Activated CD4-positive, alpha-beta memory T cell treated with anti-CD3 and anti-CD28 coated beads, Interleukin-2, amount 10 ng/mL, durations not matched to agents 7 days and 5 days (primary cell): Measurements from ENCODE around the gene INSM1. TPM values are rescaled to one million over a fixed set of nuclear protein-coding genes. Genes with fewer than 3 reads are reported as not detected.

Source experiments
- CTCF ChIA-PET: fragments of 350-600 bp; sonication (Branson Sonifier 250); formaldehyde crosslinking; loops from one replicate; lab custom pipeline; 2021; ENCODE audit warnings: antibody characterized with exemption, inconsistent platforms; lab: Charles Lee
- POLR2A ChIA-PET: fragments of 350-600 bp; sonication (Branson Sonifier 250); formaldehyde crosslinking; loops from one replicate; lab custom pipeline; 2021; ENCODE audit warnings: antibody characterized with exemption; lab: Charles Lee
- DNase-seq: peaks from one replicate; pipeline ENCODE4 v3.0.0-alpha.2; 2020
- H3K27ac Mint-ChIP-seq: one replicate; pipeline ENCODE4 v1.8.0; 2021; ENCODE audit warnings: mild to moderate bottlenecking, mixed read lengths
- H3K27me3 Mint-ChIP-seq: one replicate; pipeline ENCODE4 v1.8.0; 2021; ENCODE audit warnings: mixed read lengths
- H3K36me3 Mint-ChIP-seq: one replicate; pipeline ENCODE4 v1.8.0; 2021; ENCODE audit warnings: low read depth, mixed read lengths
- H3K4me1 Mint-ChIP-seq: one replicate; pipeline ENCODE4 v1.8.0; 2021; ENCODE audit warnings: mixed read lengths
- H3K4me3 Mint-ChIP-seq: one replicate; pipeline ENCODE4 v1.8.0; 2021; ENCODE audit warnings: mild to moderate bottlenecking, mixed read lengths
- H3K9me3 Mint-ChIP-seq: one replicate; pipeline ENCODE4 v1.8.0; 2021; ENCODE audit warnings: mixed read lengths
- total RNA-seq, 2 experiments: library from RNA; stranded (reverse); gene quantifications; one replicate each; pipeline ENCODE4 v1.2.3, GENCODE V29; 2021

The INSM1 gene
- total RNA-seq, 2 experiments from 2014 or later: not detected

DNA sequence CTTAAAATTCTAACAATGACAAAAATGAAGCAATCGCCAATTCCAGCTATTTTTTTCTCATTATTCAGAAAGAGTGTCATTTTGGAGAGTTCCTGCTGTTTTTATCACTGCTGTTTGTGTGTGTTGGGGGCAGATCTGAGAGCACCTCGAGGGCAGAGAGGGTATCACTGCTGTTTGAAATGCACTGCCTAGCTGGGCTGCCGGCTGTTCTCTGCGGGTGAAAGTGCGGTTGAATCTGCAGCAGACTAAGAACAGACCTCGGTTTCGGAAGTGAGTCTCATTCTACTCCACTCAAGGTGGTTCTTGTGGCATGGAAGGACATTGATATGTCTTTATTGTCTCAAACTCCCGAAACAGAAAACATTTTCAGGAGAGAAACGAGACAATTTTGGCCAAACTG, 18.3 kb downstream of the INSM1 start:
- ChIA-PET CTCF (no interaction called here), POLR2A (no interaction called here)
- no peak overlapping the region for H3K4me3 Mint-ChIP-seq
- H3K4me1 Mint-ChIP-seq: no peaks in the 10 kb centered on the region
- no peak for DNase-seq
- H3K27me3 Mint-ChIP-seq: no peaks in the 10 kb centered on the region
- no peaks in the 10 kb centered on the region for H3K9me3 Mint-ChIP-seq
- H3K36me3 Mint-ChIP-seq: no peaks in the 10 kb centered on the region
- H3K27ac Mint-ChIP-seq: no peak overlapping the region

DNA sequence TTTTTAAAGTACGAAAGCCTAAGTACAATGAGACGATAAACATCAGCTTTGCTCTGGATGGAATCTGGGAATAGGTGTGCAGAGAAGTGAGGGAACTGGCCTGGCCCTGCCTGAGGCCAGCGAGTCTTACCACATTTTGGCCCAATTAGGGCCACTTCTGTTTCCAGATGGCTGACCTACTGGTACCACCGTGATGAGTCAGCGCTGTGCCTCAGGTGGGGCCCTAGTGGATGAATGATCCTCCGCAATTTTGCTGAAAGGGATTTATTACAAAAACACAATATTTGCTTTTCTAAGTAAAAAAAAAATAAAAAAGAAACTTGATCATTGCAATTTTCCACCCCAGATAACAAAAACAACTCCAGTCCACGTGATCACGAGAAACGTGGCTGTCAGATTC, 22.5 kb downstream of the INSM1 start:
- Mint-ChIP-seq H3K36me3 (no peaks in the 10 kb centered on the region), H3K4me3 (no peak overlapping the region), H3K27ac (no peak overlapping the region), H3K27me3 (no peaks in the 10 kb centered on the region), H3K4me1 (no peaks in the 10 kb centered on the region), H3K9me3 (no peaks in the 10 kb centered on the region)
- no peak for DNase-seq
- ChIA-PET POLR2A (no interaction called here), CTCF (no interaction called here)

GRCh38 chr20:20391115-20391514, 23.2 kb downstream of the INSM1 start:
- no peak for DNase-seq
- H3K27ac Mint-ChIP-seq: no peak overlapping the region
- H3K27me3 Mint-ChIP-seq: no peaks in the 10 kb centered on the region
- POLR2A ChIA-PET: no interaction called here
- no peaks in the 10 kb centered on the region for H3K36me3 Mint-ChIP-seq
- H3K9me3 Mint-ChIP-seq: no peaks in the 10 kb centered on the region
- H3K4me3 Mint-ChIP-seq: no peak overlapping the region
- H3K4me1 Mint-ChIP-seq: no peaks in the 10 kb centered on the region
- CTCF ChIA-PET: no interaction called here

DNA sequence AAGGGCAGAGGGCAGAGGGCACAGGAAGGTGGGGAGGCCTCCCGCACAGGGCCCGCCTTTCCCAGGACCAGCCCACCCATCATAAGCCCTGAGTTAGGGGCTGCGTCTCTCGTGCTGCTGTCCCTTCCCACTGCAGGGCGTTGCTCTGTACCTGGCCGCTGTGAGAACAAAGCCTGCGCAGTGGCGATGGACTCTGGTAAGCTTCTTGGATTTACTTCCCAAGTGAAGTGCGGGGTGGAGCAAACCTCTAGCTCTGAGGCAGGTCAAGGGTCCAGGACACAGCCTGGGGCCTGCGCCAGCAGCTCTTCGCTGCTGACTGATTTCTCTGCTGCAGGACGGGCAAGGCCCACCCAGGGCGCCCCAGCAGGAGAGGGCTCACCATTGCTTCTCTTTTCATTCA, 23.9 kb downstream of the INSM1 start:
- Mint-ChIP-seq H3K36me3 (no peaks in the 10 kb centered on the region), H3K9me3 (no peaks in the 10 kb centered on the region), H3K4me1 (no peaks in the 10 kb centered on the region), H3K27ac (no peak overlapping the region), H3K27me3 (no peaks in the 10 kb centered on the region), H3K4me3 (no peak overlapping the region)
- no peak for DNase-seq
- ChIA-PET CTCF (no interaction called here), POLR2A (no interaction called here)

DNA sequence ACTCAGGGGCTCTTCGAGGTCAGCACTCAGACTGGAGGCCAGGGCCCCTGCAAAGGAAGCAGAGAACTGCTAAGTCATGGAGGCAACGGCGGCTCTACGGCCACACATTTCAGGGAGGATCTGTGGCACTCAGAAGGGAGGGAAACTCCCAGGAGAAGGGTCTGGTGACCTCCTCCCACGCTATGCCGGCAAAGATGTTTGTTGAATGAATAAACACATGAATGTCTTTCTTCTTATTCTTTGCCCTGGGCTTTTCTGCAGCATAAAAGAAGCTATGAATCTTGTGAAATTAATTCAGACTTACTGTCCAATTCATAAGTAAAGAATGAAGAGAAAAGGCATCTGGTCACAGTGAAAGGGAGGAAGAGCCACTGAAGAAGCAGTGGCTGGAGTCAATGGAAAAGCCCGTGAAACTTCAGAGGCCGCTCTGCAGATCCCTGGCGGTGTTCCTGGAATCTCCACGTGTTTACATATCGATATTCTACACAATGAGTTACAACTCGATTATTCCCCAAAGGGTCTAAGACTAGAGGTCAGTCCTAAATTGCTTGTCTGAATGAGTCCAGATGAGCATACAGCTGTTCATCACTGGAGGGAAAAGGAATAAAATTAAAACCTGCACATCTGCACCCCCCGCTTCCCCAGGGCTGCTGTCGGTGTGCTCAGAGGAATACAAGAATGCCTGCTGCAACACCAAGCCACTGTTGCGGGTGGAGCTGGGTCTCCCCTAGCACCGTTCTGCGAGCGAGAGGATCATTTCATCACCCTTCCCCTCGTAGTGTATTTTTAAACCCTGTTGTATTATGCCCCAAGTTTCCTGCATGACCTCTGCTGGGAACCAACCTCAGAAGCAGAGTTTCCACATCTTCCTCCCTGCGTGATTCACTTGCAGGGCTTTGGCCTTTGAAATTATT, 25.6 kb downstream of the INSM1 start:
- CTCF ChIA-PET: no interaction called here
- Mint-ChIP-seq H3K36me3 (no peaks in the 10 kb centered on the region), H3K9me3 (no peaks in the 10 kb centered on the region), H3K27ac (no peak overlapping the region), H3K27me3 (no peaks in the 10 kb centered on the region), H3K4me1 (no peaks in the 10 kb centered on the region), H3K4me3 (no peak overlapping the region)
- POLR2A ChIA-PET: no interaction called here
- DNase-seq: no peak

- Mint-ChIP-seq H3K9me3 (no peaks in the 10 kb centered on the region), H3K4me1 (no peaks in the 10 kb centered on the region), H3K27me3 (no peaks in the 10 kb centered on the region), H3K36me3 (no peaks in the 10 kb centered on the region), H3K4me3 (no peak overlapping the region), H3K27ac (no peak overlapping the region)
- no peak for DNase-seq
- ChIA-PET POLR2A (no interaction called here), CTCF (no interaction called here)
Measured at GRCh38 chr20:20395087-20395486, 27.2 kb downstream of the INSM1 start.

GRCh38 chr20:20395903-20396568, 28.1 kb downstream of the INSM1 start:
- Mint-ChIP-seq H3K4me3 (no peak overlapping the region), H3K4me1 (no peaks in the 10 kb centered on the region), H3K27me3 (no peaks in the 10 kb centered on the region), H3K36me3 (no peaks in the 10 kb centered on the region), H3K27ac (no peak overlapping the region), H3K9me3 (no peaks in the 10 kb centered on the region)
- ChIA-PET CTCF (no interaction called here), POLR2A (no interaction called here)
- no peak for DNase-seq

GRCh38 chr20:20396794-20397193, 28.9 kb downstream of the INSM1 start:
- Mint-ChIP-seq H3K4me3 (no peak overlapping the region), H3K27me3 (no peaks in the 10 kb centered on the region), H3K4me1 (no peaks in the 10 kb centered on the region), H3K9me3 (no peaks in the 10 kb centered on the region), H3K27ac (no peak overlapping the region), H3K36me3 (no peaks in the 10 kb centered on the region)
- CTCF ChIA-PET: no interaction called here
- POLR2A ChIA-PET: no interaction called here
- DNase-seq: no peak

DNA sequence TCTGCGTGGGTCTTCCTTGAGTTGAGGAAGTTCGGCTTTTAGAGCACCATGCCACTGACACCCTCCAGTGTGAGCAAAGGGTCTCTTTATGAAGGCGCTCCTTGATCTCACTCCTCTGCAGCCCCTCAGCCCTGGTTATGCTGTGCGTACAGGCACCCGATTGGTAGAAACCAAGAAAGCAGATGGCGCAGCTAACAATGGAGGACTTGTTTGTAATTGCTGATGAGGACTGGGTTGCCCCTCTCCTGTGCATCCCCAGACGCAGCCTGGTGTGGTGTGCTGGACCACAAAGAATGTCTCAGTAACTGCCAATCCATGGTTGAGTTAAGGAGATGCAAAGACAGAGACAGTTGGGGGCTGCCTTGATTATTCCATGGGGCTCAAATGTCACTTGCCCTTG, 30.2 kb downstream of the INSM1 start:
- no peak overlapping the region for H3K4me3 Mint-ChIP-seq
- H3K9me3 Mint-ChIP-seq: no peaks in the 10 kb centered on the region
- DNase-seq: no peak
- POLR2A ChIA-PET: no interaction called here
- CTCF ChIA-PET: no interaction called here
- H3K27ac Mint-ChIP-seq: no peak overlapping the region
- no peaks in the 10 kb centered on the region for H3K4me1 Mint-ChIP-seq
- H3K27me3 Mint-ChIP-seq: no peaks in the 10 kb centered on the region
- H3K36me3 Mint-ChIP-seq: no peaks in the 10 kb centered on the region

DNA sequence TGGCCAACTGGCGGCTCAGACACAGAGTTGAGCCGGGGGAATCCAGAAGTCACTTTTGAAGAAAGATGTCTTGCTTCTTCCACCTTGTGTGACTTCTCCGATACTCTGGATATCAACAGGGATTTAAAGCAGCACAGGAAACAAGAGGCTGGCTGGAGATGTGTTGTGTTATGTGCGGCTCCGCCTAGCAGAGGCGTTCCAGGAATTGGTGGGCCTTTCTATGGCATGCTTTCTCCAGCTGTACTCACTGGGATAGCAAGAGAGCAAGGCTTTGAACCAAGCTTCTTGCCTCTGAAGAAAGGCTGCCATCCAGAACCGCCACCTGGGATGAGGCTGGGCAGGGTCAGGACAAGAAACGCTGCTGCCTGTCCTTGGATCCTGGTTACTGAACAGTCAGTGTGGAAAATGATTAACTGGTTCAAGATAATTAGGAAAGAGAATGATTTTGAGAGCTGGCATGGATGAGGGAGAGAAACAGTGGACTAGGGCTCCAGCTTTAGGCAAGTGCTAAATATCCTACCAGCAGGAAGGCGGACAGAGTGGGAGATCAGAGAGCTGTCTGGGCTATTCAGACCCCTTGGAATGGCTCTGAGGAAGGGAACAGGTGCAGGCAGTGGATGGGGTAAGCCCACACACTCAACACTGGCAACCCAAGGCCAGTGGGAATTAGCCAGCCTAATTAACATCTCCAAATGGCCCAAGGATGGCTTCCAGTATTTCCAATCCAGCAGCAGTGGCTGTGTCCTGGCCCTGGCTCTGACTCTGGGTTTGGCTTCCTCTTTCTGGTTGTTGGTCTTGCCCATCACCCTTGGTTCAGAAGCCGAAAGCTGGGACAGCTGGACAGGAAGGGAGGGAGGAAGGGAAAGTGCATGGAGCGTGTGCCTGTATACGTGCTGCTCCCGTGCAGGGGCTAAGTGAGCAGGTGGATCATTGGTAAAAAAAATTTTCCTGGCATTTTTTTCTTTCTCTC, 31.9 kb downstream of the INSM1 start:
- no peaks in the 10 kb centered on the region for H3K9me3 Mint-ChIP-seq
- ChIA-PET POLR2A (no interaction called here), CTCF (no interaction called here)
- no peak for DNase-seq
- no peak overlapping the region for H3K27ac Mint-ChIP-seq
- no peaks in the 10 kb centered on the region for H3K4me1 Mint-ChIP-seq
- no peaks in the 10 kb centered on the region for H3K27me3 Mint-ChIP-seq
- H3K4me3 Mint-ChIP-seq: no peak overlapping the region
- no peaks in the 10 kb centered on the region for H3K36me3 Mint-ChIP-seq

DNA sequence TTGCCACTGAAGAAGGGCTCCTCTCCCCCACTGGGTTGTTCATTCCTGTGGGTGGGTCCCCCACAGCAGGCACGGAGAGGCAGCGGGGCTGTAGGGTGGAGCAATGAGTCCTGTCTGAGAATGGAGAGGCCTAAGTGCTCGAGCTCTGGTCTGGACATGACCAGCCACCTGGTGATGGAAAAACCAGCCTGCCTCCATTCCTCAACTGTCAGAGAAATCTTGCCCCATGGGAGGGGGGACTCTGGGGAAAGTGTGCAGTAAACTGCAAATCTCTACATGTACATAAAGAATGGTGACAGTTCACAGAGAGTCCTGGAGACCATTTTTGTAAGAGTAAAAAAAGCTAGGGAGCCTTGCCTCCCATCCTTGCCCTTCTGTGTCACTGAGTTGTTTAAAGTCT, 34.1 kb downstream of the INSM1 start:
- Mint-ChIP-seq H3K27me3 (no peaks in the 10 kb centered on the region), H3K27ac (no peak overlapping the region), H3K9me3 (no peaks in the 10 kb centered on the region), H3K36me3 (no peaks in the 10 kb centered on the region), H3K4me1 (no peaks in the 10 kb centered on the region), H3K4me3 (no peak overlapping the region)
- CTCF ChIA-PET: no interaction called here
- DNase-seq: no peak
- POLR2A ChIA-PET: no interaction called here

GRCh38 chr20:20404633-20405032, 36.7 kb downstream of the INSM1 start:
- CTCF ChIA-PET: no interaction called here

DNA sequence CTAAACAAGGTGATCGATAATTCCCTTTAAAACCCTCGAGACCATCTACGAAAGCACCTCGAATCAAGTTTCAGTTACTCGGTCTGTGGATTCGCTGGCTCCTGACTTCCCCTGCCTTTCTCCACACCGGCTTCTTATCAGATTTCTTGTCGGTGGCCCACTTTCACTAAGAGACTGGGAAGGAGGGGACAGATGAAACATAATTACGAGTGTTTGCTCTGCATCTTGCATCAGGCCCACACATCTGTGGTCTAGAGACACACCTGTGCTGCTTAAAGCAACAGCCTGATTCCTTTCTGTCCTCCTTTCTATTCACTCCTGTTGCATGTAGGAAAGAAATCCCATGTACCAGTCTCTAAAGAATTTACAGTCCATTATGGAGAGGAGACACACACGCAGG, 37.7 kb downstream of the INSM1 start:
- no peak overlapping the region for H3K27ac Mint-ChIP-seq
- no peak overlapping the region for H3K4me3 Mint-ChIP-seq
- no peaks in the 10 kb centered on the region for H3K4me1 Mint-ChIP-seq
- no peak for DNase-seq
- H3K36me3 Mint-ChIP-seq: no peaks in the 10 kb centered on the region
- CTCF ChIA-PET: no interaction called here
- no peaks in the 10 kb centered on the region for H3K27me3 Mint-ChIP-seq
- no peaks in the 10 kb centered on the region for H3K9me3 Mint-ChIP-seq
- POLR2A ChIA-PET: no interaction called here

More at GRCh38 chr20:20404633-20405032, 36.7 kb downstream of the INSM1 start:
- no peaks in the 10 kb centered on the region for H3K4me1 Mint-ChIP-seq
- DNase-seq: no peak
- no peaks in the 10 kb centered on the region for H3K36me3 Mint-ChIP-seq
- no peak overlapping the region for H3K4me3 Mint-ChIP-seq
- no peaks in the 10 kb centered on the region for H3K27me3 Mint-ChIP-seq
- H3K27ac Mint-ChIP-seq: no peak overlapping the region
- H3K9me3 Mint-ChIP-seq: no peaks in the 10 kb centered on the region
- POLR2A ChIA-PET: no interaction called here
